SIG-M5 treated with dmso at 0.1 percent for 504 hours (cell line): ENCODE results near the gene CCDC69.

Experiments used
- DNase-seq: peaks from one replicate; lab custom pipeline; 2025; ENCODE audit not compliant: unreplicated experiment; lab: John Stamatoyannopoulos, UW

CCDC69 gene

DNA sequence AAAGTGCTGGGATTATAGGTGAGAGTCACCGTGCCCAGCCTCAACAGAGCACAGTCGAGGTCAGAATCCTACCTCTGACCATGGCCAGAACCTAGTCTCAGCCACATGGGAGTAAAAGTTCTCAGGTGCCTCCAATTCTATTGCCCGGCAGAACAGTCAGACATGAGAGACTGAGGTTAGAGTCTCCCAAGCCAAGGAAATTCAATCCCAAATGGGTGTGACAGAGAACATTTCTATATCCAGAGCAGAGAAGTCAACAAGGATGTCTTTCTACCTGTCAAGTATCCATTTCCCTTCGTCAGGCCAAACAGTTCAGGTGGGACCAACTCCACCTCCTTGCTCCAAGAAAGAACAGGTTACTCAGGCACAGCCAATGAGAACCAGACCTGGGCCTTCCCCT is 76.9 kb downstream of the CCDC69 start:
- DNase-seq = no peak

DNA sequence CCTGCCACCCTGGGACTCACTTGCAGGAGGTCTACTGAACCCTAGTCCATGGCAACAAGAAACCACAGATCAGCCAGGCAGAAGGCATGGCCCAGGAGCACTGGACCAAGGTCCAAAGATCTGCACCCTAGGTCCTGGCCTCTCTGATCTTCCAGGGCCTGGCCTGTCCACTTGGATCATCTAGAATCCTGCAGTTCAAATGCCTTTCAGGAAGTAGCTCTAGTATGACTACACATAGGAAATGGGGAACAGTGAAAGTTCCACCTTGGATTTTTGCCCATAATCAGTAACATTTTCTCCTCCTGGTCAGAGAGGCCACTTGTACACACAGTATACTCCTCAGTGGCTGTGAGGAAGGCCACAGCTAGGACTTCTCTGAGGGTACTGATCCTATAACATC is 77.8 kb downstream of the CCDC69 start:
- no peak for DNase-seq

DNA sequence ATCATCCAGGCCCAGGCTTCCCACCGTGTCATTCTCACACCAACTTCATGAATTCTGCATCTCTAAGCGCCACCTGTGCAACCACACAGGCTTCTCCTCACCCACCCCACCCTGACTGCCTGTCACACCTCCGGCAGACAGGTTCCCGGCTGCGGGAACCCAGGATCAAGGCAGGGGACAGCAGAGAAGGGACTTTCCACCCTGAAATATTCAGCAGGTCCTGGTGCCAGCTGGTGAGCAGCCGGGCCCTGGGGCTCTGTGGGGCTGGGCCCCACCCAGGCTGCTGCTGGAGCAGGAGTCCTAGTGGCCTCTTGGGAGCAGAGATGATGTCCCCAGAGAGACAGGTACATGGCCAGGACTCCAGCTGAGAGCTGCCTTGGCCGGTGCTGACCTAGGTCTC is 79.0 kb downstream of the CCDC69 start:
- no peak for DNase-seq

DNA sequence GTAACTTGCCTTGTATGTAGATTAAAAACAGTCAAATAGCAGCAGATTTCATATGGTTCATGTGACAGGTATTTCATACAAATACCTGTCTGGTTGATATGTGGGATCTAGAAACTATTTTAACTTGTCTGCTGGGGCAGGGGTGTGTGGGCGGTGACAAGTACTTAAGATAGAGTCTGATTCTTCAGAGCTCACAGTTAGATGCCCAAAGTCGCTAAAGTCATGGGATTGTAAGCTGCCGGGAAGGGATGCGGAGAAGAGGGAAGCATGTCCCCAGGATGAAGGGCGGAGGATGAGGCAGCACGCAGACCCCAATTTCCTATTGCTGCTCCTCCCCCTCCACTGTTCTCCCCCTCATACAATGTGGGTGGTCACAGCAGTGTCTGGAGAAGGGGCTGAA is 79.6 kb downstream of the CCDC69 start:
- DNase-seq = no peak

DNA sequence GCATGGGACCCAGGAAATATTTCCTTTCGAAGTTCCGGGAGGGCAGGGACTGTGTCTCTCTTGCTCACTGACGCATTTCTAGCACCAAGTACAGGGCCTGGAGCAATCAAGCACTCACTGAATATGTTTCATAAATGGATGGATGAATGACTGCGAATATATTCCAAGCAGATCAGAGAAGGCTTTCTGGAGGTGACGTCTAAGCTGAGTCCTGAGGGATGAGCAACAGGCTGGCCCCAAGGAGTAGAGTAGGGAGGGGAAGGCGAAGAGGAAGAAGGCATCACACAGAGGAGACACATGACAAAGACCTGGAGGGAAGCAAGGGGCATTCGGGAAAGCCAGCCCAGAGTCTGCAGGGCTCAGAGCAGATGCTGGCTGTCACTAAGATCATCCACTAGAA is 80.2 kb downstream of the CCDC69 start:
- no peak for DNase-seq

DNA sequence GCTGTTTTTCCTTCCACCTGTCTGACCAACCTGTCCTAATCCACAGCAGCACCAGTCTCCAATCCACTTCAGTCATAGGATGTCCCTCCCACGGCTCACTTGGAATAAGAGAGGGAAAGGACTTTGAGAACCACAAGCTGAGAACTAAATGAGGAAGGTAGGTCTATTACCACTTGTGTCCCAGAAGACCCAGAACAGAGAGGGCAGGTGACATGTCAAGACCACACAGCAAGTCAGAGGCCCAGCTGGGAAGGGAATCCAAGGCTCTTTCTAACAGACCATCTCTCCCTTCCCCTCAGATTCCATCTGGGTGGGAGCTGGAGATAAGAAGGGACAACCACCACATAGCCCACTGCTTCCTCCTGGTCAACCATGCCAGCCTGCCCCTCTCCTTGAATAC is 81.0 kb downstream of the CCDC69 start:
- no peak for DNase-seq

DNA sequence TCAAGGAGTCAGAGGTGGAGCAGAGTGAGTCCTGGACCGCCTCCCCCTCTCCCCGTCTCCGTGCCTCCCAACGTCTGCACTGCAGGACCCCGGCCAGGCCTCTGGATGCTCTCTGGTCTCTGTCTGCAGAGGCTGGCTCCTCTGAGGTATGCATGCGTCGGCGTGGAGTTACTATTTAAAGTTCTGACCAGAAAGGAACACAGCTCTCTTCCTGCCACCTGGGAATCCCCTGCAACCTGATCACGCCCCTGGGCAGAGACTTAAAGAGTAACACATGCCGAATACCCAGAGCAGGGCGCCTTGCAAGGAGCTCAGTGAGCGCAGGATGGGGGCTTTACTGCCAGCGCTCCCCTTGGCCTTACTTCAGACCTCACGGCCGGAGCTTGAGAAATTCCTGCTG is 82.4 kb downstream of the CCDC69 start:
- no peak for DNase-seq

DNA sequence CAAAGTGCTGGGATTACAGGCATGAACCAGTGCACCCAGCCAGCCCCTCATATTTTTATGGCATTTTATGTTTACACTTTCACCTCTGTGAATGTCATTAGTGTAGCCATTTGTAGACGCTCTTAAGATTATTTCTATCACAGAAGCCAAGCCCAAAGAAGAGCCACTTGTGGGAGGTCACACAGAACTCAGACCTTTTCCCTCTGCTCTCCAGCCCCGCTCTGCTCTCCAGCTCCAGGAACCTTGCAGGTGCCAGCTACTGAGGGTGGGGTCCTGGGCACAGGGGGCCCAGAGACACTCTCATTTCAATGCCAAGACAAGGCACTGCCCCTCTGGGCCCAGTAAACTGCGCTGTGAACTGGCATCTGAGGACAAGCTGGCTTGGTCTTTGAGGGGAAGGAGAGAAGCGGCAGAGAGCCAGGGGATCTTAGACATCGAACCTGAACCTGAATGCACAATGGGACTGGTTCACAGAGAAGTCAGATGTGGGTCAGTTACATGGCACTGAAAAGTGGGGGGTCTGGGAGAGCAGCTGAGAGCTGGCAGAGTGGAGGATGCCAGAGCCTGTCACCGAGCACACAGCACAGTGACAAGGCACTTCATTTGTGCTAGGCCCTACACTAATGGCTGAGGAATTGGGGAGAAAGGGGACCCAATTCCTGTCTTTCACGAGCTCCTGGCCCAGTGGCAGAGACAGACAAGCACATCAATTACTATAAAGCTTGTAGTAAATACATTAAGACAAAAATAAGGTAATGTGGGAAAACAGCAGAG is 83.0 kb downstream of the CCDC69 start:
- no peak for DNase-seq

DNA sequence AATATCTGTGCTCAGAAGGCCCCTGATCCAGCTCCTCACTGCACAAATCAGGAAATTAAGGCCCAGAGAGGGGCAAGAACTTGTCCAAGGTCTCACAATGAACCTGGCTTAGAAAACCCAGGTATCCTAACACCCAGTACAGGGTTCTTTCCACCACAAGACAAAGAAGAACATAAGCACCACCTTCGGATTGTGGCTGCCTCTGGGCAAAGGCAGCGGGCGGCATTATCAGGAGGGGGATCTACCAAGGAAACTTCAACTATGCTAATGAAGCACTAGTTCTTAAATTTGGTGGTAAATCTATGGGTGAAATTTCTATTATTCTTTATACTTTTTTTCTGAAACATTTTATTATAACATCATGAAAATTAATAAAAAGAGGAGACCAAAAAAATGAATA is 84.2 kb downstream of the CCDC69 start:
- DNase-seq = no peak

DNA sequence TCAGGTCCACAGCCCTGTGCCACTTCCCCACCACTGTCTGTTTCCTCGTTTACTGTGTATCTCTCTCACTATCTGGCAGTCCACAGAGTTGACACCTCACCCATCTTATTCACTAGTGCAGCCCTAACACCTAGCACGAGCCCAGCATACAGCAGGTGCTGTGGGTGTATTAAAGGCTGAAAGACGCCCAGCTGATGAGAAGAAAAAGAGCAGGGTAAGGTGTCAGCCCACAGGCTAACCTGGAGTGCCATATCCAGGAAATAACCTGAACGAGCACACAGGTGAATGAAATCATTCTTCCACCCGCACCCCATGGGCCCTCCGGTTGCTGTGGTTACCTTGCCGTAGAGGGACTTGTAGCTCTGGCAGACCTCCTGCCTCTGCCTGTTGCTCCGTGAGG is 84.9 kb downstream of the CCDC69 start:
- DNase-seq = no peak

DNA sequence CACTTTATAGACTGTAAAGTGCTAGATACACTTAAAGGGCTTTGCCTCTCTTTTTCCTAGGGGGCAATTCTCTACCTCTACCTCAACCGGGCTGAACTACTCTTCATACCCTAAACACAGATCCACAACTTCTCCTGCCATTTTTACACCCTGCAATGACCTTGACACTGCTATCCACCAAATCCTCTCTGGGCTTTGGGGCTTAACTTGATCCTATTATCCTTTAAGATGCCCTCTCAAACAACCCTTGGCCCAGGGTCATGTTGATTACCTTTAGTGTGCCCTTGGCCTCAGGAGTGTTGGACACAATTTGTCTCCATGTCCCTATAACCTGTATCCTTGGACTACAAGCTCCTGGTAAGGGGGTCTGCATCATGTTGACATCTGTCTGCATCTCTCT is 85.8 kb downstream of the CCDC69 start:
- DNase-seq = no peak

DNA sequence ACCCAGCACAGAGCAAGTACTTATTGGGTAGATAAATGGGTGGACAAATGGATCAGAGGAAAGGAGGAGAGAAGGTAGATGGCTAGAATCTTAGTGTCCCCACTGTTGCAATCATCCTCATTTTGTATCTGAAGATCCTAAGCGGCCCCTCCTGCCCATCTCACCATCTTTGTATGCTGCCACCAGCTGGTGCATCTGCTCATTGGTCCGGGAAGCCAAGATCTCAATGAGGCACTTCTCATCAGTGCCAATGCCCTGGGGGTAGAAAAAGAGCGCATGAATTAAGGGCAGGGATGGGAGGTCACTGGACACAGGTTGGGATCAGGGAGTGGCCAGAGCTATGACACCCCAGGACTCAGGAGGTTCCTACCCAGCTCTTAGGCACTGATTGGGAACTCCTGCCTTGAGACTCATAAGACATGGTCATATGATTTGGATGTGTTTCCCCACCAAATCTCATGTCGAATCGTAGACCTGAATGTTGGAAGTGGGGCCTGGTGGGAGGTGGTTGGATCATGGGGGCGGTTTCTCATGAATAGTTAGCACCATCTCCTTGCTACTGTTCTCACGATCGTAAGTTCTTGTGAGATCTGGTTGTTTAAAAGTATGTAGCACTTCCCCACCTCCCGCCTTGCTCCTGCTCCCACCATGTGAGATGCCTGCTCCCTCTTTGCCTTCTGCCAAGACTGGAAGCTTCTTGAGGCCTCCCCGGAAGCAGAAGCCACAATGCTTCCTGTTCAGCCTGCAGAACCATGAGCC is 86.6 kb downstream of the CCDC69 start:
- DNase-seq = no peak

DNA sequence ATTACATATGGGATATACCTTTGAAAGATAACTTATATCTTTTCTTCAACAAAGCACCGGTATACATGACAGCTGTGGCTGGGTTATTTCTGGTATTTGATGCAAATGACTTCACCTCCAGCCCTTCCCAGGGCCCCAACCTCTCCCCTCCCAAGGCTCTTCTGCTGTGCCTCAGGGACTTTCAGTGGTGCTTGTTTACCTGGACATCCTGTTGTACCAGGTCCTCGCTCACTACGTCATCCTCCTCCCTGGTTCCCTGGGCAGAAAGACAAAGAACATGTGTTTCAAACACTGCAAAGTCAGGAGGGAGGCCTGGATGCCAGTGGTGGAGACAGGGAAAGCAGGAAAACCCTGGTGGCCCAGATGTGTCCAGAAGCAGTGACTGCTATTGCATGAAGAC is 89.7 kb downstream of the CCDC69 start:
- peak; percentile 43 for DNase-seq

DNA sequence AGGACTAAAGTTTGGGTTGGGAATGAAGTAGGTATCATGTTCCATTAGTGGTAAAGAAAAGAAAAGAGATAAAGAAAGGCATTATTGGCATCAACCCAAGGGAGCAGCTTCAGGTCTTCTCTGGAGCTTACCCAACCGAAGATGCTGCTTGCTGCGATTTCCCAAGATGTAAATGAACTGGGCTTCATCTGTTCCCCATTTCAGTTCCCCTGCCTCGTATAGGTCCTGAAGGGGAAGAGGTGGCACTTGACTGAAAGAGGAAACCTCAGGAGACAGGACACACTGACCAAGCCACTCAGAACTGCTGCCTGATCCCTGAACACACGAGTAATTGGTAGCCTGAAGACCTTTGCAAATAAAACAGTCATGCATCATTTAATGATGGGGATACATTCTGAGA is 90.9 kb downstream of the CCDC69 start:
- peak; percentile 89 for DNase-seq
